Measurements from ENCODE around the gene COG7.
"Not testable (repeated sequence)": the region's sequence is repeated elsewhere in the genome, so short reads cannot be mapped to it uniquely, and the experiment has no call there.

Gene COG7

GRCh38 chr16:23452572-23453337 lies at the start of gene COG7:
Gene COG7 (minus strand): TSS chr16:23453189. CDS start chr16:23452994, 195 bp downstream.
- DNase-seq: peak; percentile 88

GRCh38 chr16:23502466-23502865 lies 49.5 kb upstream of the COG7 start:
- no peak for DNase-seq

GRCh38 chr16:23501291-23501690 lies 48.3 kb upstream of the COG7 start:
- no peak for DNase-seq

- no peak for DNase-seq
Measured at GRCh38 chr16:23500862-23501225, 47.9 kb upstream of the COG7 start.

DNA sequence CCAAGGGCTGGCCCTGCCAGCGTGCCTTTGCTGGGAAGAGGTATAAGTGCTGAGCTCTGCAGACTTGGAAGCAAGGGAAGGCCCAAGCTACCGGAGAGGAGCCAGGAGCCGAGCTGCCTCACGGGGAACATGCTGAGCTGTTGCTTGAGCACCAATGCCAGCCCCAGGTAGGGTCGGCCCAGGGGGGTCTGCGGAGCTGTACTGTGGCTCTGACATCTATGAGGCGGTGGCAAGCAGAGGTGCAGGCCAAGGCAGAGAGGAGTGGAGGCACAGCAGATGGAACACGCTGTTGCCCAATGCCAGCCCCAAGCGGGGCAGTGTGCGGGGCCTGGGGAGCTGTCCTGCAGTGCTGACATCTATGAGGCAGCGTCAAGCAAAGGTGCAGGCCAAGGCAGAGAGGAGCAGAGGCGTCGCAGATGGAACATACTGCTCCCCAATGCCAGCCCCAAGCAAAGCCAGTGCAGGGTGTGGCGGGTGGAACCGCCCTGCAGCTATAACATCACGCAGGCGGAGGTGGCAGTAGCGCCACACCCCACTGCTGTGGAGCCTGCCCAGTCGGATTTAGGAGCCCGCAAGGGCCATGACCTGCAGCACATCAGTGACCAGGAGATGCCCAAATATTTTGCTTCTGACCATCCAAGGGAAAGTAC lies 47.3 kb upstream of the COG7 start:
- DNase-seq: no peak

- DNase-seq: no peak
Measured at GRCh38 chr16:23499801-23500200, 46.8 kb upstream of the COG7 start.

GRCh38 chr16:23498863-23499262 lies 45.9 kb upstream of the COG7 start:
- no peak for DNase-seq

DNA sequence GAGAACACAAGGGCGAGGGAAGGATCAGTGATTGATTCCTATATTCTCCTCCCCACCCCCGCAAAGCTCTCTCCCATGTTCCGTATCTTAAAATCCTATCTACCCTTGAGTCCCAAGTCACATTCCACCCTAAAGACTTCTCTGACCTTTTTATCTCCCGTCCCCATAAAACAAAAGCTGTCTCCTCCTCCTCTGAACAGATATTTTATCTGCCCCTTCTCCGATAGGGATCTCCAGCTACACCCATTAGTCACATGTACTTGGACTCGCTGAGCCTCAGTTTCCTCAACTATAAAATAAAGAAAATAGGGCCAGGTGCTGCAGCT lies 44.5 kb upstream of the COG7 start:
- DNase-seq: no peak

DNA sequence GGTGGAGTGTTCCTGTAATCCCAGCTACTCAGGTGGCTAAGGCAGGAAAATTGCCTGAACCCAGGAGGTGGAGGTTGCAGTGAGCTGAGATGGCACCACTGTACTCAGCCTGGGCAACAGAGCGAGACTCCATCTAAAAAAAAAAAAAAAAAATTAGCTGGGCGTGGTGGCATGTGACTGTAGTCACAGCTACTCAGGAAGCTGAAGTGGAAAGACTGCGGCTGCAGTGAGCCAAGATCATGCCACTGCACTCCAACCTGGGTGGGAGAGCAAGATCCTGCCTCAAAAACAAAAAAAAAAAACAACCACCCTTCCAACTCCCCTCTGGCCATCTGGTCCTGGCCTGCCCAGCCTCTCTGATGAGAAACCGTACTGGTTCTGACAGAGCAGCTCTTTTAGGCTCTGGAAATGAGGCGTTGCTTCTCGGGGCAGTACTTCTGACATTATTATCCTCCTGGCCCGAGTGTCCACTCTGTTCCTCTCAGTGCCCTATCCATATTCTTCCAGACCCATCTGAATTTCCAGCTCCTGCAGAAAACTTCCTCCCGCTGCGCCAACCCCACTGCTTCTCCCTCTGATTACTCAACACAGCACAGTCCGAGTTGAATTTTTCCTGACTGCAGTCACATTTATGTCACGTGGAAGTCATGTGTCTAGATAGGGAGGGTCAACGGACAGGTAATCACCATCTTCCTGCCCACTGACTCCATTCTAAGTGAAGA lies 44.0 kb upstream of the COG7 start:
- no peak for DNase-seq

DNA sequence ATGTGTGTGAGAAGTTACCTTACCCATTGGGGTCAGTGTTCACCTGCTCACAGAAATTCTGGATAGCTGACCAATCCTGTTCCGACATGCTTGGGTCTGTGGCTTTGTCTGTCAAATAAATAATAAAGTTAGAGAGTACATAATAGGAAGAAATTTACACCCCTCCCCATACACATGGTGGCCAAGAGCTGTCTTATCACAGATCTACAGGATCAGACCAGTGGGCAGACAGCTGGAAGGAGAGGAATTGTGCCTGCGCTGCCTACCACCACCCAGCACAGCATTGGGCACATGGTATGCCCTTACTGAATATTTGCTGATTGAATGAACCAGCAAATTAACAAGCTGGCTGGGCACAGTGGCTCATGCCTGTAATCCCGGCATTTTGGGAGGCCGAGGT lies 42.7 kb upstream of the COG7 start:
- DNase-seq: no peak

GRCh38 chr16:23494188-23494587 lies 41.2 kb upstream of the COG7 start:
- no peak for DNase-seq

- no peak for DNase-seq
Measured at GRCh38 chr16:23491490-23492391, 38.8 kb upstream of the COG7 start.

GRCh38 chr16:23486480-23486879 lies 33.5 kb upstream of the COG7 start:
- DNase-seq: no peak

DNA sequence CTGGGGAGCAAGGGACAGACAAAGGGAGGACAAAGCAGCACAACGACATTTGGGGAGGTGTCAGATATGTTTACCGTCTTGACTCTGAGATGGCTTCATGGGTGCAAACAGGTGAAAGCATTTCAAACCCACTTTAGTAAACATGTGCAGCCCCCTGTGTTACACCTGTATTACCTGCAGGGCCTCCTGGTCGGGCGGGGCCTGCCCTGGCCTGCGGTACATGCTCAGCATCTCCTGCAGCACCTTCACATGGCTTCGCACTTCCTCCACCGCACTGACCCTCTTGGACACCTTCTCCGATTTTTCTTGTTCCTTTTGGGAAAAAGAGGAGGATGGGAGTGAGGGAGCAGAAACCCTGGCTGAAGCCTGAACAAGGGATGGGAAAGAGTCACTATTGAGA lies 32.9 kb upstream of the COG7 start:
- no peak for DNase-seq

DNA sequence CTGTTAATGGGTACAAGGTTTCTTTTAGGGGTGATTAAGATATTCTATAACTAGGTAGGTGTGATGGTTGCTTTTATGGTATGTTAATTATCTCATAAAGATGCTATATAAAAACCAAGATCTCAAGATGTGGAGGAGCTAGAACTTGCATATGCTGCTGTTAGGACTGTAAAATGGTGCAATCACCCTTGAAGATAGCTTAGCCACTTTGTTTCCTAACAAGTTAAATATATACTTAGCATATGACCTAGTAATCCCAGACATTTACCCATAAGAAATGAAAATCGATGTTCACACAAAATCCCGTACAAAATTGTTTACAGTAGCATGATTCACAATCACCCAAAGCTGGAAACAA lies 32.2 kb upstream of the COG7 start:
- no peak for DNase-seq

DNA sequence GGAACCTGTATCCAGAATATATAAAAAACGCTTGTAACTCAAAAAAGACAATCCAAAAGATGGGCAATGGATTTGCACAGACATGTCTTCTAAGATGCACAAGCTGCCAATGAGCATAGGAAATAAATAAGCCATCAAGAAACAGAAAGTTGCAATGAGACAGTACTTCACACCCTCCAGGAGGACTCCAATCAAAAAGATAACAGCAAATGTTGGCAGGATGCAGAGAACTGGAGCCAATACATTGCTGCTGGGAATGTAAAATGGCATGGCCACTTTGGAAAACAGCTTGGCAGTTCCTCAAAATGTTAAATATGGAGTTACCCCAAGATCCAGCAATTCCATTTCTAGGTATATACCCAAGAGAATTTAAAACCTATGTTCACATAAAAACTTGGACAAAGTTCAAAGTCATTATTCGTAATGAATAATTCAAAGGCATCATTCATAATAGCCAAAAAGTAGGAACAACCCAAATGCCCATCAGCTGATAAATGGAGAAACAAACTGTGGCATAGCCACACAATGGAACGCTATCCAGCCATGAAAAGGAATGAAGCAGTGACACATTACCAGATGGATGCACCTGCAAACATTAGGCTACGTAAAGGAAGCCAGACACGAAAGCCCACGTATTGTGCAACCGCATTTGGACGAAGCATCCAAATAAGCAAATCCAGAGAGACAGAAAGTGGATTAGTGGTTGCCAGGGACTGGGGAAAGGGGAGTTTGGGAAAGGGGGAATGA lies 31.7 kb upstream of the COG7 start:
- no peak for DNase-seq

- DNase-seq: not testable (repeated sequence)
Measured at GRCh38 chr16:23483492-23483891, 30.5 kb upstream of the COG7 start.

DNA sequence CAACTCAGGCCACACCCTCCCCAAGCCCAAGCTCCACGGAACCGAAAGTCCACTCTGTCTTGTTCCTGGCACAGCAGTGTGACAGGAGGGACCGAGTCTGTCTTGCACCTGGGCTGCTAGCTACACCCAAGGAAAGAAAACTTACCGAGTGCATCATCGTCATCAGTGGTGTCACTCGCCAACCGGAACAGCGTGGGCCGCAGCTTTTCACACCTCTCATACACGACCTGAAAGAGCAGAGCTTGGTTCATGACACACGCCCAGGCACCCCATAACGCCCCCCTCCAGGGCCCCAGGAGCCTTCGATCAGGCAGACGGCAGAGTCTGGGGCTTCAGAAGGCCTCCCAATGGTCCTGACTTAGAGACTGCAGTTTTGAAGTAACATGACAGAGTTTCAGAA lies 29.8 kb upstream of the COG7 start:
- no peak for DNase-seq

- DNase-seq: no peak
Measured at GRCh38 chr16:23480257-23480656, 27.3 kb upstream of the COG7 start.

DNA sequence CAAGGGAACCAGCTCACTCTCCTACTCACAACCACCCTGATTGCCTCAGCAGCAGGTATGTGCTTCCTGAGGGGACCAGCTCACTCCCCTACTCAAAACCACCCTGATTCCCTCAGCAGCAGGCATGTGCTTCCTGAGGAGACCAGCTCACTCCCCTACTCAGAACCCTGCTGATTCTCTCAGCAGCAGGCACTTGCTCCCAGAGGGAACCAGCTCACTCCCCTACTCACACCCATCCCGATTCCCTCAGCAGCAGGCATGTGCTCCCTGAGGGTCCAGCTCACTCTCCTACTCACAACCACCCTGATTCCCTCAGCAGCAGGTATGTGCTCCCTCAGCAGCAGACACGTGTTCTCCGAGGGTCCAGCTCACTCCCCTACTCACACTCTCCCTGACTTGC lies 26.1 kb upstream of the COG7 start:
- DNase-seq: no peak

- no peak for DNase-seq
Measured at GRCh38 chr16:23478566-23478965, 25.6 kb upstream of the COG7 start.

- no peak for DNase-seq
Measured at GRCh38 chr16:23476289-23476688, 23.3 kb upstream of the COG7 start.

GRCh38 chr16:23469814-23470213 lies 16.8 kb upstream of the COG7 start:
- no peak for DNase-seq
